ENCODE measurements around the gene TRNP1. TPM values are rescaled to one million over a fixed set of nuclear protein-coding genes. Genes with fewer than 3 reads are reported as not detected.

TRNP1 gene
- polyA plus RNA-seq, 1 experiment = 68.9 TPM

DNA sequence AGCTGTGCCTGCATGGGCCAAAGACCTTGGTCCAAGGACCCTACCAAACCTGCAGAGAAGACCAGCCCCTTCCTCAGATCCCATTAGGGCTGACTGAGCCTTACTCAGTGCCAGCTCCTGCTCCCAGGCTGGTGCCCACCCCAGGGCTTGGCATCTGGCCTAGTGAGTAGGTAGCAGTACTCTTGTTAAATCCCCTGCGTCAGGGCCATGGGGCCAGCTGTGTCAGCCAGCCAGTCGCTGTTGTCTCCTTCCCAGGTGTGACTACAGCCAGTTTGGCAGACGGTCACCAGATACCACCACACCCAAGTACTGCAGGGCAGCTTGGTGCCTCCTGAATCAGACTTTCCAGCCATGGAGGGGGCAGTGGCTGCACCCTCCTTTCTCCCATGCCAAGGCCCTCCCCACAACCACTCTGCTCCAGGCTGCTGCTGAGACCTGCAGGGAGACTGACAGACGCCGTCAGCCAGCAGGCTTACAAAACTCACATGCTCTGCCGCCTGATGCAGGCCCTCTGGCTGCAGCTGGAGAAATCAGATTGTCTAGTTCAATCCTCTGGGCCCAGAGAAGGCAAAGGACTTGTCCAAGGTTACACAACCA, 16.2 kb downstream of the TRNP1 start:
- ChIA-PET CTCF (interaction anchor here (1.5 to 2.1 kb wide), 3 partner anchors 11 to 13 kb away, joined by 6 to 10 read pairs (median 7); no protein-coding TSS in a partner anchor), POLR2A (no interaction called here)
- Histone ChIP-seq H3K36me3 (ENCODE audit: control insufficient read depth, insufficient read depth, low read length) (0 out of 2 replicates have a peak, but pooled peaks cover 2% of the 10 kb centered on the region), H3K27me3 (ENCODE audit: control insufficient read depth, insufficient read depth, low read length) (no peaks in the 10 kb centered on the region), H3K4me3 (ENCODE audit: low read depth, low read length) (no peak overlapping the region)
- TF ChIP-seq, protein P1, sequence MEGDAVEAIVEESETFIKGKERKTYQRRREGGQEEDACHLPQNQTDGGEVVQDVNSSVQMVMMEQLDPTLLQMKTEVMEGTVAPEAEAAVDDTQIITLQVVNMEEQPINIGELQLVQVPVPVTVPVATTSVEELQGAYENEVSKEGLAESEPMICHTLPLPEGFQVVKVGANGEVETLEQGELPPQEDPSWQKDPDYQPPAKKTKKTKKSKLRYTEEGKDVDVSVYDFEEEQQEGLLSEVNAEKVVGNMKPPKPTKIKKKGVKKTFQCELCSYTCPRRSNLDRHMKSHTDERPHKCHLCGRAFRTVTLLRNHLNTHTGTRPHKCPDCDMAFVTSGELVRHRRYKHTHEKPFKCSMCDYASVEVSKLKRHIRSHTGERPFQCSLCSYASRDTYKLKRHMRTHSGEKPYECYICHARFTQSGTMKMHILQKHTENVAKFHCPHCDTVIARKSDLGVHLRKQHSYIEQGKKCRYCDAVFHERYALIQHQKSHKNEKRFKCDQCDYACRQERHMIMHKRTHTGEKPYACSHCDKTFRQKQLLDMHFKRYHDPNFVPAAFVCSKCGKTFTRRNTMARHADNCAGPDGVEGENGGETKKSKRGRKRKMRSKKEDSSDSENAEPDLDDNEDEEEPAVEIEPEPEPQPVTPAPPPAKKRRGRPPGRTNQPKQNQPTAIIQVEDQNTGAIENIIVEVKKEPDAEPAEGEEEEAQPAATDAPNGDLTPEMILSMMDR (IDR thresholded peaks at IDR 0.05; ENCODE audit: insufficient read depth, low read depth, low read length) = no peak
- DNase-seq (ENCODE audit: low read depth) = no peak

DNA sequence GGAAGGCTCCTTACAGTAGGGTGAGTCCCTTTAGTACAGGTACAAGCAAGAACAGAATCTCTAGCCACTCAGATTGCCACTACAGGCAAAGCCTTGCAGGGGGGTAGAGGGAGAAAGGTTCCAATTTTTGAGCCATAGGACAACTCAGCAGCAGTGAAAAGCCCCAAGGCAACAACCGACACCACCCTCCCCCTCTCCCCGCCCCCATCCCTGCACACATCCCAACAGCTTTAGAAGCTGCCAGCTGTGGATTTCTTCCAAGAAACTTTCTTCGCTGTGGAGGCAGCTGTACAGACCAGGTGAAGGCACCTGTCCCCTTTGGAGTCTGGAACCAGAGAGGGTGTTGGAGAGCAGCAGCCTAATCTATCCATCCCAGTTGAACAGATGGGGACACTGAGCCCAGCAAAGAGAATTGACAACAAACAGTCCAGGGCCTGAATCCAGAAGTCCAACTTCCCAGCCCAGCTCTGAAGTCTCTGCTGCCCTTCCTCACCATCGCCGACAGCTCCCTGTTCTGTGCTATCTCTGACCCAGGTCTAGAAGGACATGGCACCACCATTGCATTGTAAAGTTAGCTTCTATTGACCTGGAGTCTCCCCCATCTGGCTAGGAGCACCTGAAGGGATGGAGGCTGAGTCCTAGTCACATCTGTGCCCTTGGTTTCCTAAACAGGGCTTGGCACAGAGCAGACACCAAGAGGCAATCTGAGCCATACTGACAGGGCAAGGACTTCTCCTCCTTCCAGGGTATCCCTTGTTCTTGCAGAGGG, 16.9 kb downstream of the TRNP1 start:
- ChIA-PET POLR2A (no interaction called here), CTCF (interaction anchor here (0.9 to 1.5 kb wide), 3 partner anchors 12 to 87 kb away, joined by 3 to 7 read pairs (median 6); no protein-coding TSS in a partner anchor)
- TF ChIP-seq, protein P1 (IDR thresholded peaks at IDR 0.05; ENCODE audit: insufficient read depth, low read depth, low read length) = no peak
- DNase-seq (ENCODE audit: low read depth) = no peak
- Histone ChIP-seq H3K36me3 (ENCODE audit: control insufficient read depth, insufficient read depth, low read length) (0 out of 2 replicates have a peak, but pooled peaks cover 2% of the 10 kb centered on the region), H3K27me3 (ENCODE audit: control insufficient read depth, insufficient read depth, low read length) (no peaks in the 10 kb centered on the region), H3K4me3 (ENCODE audit: low read depth, low read length) (no peak overlapping the region)

DNA sequence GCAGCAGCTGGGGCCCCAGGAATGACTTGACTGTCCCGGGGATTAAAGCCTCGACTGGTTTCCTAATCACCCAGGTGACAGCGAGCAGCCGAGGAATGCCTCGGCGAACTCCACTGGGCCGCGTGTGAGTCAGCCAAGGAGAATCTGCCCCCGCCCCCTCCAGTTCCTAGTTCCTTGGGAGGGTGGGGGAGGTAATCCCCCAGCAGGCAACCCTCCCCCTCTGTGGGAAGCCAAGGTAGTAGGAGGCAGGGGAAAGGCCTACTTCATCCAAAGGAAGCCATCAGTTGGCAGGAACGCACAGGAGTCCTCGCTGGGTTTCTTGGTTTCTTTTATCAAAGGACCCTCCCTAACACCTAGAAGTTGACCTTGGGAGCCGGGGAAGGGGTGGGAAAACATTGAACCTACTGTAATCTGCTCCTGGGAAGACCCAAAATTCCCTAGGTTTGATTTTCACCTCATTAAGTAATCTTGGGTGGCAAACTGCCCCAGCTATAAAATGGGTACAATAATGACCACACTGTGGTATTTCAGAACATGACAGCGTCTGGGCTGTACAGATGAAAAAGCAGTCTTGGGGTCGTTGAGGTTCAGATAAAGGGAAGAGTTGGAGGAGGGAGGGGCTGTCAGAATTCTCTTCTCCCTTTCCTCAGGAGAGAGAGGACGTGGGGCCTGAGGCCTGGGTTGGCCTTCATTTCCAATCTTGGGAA, 17.7 kb downstream of the TRNP1 start:
- ChIA-PET POLR2A (no interaction called here), CTCF (interaction anchor here (0.9 to 1.5 kb wide), 2 partner anchors 14 to 87 kb away, joined by 3 to 7 read pairs; no protein-coding TSS in a partner anchor)
- TF ChIP-seq, protein P1 (IDR thresholded peaks at IDR 0.05; ENCODE audit: insufficient read depth, low read depth, low read length) = no peak
- H3K4me3 ChIP-seq (ENCODE audit: low read depth, low read length) = no peak overlapping the region
- H3K36me3 ChIP-seq (ENCODE audit: control insufficient read depth, insufficient read depth, low read length) = no peaks in the 10 kb centered on the region
- no peaks in the 10 kb centered on the region for H3K27me3 ChIP-seq (ENCODE audit: control insufficient read depth, insufficient read depth, low read length)
- no peak for DNase-seq (ENCODE audit: low read depth)

DNA sequence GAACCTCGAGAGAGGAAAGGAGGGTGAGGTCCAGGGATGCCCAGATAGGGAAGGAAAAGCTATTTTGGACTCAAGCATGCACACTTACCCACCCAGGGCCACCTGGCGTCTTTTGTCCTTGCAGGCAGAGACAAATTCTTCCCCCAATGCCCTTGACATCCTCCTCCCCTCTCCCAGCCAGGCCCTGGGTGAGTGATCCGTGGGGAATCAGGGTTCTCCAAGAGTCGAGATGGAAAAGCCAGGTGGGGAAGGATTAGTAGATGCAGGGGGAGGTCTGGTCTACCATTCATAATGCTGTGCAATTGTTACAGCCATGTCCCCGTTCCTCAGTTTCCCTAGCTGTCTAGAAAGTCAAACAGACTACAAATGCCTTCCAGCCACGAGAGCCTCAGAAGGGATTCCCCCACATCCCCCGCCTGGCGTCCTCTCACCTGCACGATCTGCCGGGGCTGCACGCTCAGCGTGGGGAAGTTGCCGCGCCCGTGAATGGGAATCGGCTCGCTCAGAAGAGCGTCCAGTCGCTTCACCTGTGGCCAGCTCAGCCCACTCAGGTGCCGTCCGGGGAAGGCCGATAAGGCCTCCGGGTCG, 18.6 kb downstream of the TRNP1 start:
- no peaks in the 10 kb centered on the region for H3K27me3 ChIP-seq (ENCODE audit: control insufficient read depth, insufficient read depth, low read length)
- CTCF ChIA-PET = interaction anchor here (1.3 kb wide), 1 partner anchor 14 kb away, joined by 4 read pairs; no protein-coding TSS in a partner anchor
- peak overlapping the region; percentile 40 for H3K4me3 ChIP-seq (ENCODE audit: low read depth, low read length)
- no peak for DNase-seq (ENCODE audit: low read depth)
- TF ChIP-seq, protein P1 (IDR thresholded peaks at IDR 0.05; ENCODE audit: insufficient read depth, low read depth, low read length) = no peak
- no peaks in the 10 kb centered on the region for H3K36me3 ChIP-seq (ENCODE audit: control insufficient read depth, insufficient read depth, low read length)
- POLR2A ChIA-PET = interaction anchor here (0.7 kb wide), 1 partner anchor 18 kb away, joined by 3 read pairs; no protein-coding TSS in a partner anchor

Measured in BJ (cell line).